ENCODE measurements around the gene ERC1.
A peak's percentile ranks its signal among the peaks of the same experiment; 100 is the strongest.
"Not testable (repeated sequence)": the region's sequence is repeated elsewhere in the genome, so short reads cannot be mapped to it uniquely, and the experiment has no call there.

The ERC1 gene

DNA sequence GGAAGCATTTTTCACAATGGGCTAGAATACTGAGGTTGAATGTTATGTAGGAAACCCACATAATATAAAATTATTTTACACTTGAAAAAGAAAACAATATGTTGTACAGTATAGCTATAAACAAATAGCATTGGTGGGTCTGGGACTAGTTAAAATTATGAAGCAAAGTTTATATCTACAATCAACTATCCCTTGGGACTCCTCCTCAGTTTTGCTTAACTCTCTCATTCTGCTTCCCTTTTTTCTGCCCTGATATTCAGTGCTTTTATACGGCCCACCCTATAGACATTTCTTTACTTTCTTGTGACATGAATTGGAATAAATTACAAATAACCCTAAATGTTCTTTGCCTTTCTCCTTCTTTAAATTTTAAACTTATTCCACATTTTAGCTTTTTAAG lies 302.9 kb downstream of the ERC1 start:
- no peak for DNase-seq

DNA sequence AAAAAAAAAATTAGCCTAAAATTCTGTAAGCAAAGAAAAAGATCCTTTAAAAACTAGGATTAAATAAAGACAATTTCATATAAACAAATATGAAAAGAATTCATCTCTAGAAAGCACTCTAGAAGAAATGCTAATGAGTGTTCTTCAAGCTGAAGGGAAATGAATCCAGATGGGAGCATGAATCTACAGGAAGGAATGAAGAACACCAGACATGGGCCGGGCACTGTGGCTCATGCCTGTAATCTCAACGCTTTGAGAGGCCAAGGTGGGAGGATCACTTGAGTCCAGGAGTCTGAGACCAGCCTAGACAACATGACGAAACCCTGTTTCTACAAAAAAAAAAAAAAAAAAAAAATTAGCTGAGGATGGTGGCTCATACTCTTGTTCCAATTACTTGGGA lies 306.2 kb downstream of the ERC1 start:
- no peak for DNase-seq

DNA sequence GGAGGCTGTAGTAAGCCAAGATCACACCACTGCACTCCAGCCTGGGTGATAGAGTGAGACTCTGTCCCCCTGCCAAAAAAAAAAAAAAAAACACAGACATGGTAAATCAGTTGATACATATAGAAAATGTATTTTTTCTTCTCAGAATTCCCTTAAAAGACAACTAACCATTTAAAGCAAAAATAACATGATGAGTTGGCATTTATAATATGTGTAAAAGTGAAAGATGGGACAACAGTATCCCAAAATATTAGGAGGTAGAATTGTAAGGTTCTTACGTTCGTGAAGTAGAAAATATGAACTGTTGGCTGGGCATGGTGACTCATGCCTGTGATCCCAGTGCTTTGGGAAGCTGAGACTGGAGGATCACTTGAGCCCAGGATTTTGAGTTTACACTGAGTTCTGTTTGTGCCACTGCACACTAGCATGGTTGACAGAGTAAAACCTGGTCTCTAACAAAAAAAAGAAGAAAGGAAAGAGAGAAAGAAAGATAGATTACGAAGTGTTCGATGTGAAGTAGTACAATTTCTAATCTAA lies 306.7 kb downstream of the ERC1 start:
- DNase-seq, result no peak

DNA sequence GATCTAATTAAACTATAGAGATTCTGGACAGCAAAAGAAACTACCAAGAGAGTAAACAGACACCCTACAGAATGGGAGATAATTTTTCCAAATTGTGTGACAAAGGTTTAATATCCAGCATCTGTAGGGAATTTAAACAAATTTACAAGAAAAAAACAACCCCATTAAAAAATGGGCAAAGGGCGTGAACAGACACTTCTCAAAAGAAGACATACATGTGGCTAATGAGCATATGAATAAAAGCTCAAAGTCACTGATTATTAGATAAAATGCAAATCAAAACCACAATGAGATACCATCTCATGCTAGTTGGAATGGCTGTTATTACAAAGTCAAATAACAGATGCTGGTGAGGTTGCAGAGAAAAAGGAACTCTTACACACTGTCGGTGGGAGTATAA lies 309.4 kb downstream of the ERC1 start:
- no peak for DNase-seq

DNA sequence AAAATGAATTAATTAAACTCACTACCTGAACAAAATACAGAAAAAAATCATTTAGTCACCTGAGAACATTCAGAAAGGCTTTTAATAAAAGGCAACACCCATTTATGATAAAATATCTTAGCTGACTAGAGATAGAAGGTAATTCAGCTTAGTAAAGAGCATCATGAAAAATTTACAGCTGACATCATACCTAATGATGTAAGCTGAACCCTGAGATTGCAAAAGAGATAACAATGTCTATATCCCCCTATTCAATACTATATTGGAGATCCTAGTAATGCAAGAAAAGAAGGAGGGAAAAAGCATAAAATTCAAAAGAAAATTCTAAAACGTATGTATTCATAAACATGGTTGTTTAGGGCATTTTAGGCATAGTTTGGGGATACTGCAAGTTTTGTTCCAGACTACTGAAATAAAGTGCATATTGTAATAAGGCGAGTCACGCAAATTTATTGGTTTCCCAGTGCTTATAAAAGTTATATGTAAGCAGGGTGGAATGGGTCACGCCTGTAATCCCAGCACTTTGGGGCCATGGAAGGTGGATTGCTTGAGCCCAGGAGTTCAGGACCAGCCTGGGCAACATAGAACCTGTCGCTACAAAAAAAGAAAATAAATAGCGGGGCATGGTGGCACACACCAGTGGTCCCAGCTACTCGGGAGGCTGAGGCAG lies 311.3 kb downstream of the ERC1 start:
- DNase-seq, result no peak

DNA sequence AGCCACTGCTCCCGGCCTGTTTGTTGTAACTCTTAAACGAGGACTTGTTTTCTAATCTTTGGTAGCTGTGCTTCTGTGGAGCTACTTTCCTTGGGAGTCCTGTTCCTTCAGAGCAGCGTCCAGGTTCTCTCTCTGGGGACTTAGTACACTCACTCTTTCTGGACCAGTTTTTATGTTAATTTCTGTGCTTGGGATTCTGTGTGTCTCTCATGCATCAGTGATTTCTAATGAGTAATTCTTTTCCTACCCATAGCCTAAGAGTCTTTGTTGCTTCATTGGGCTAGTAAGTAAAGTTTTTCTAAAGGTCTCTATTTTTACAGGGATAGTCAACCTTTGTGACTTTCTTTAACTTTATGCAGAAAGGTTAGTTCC lies 314.0 kb downstream of the ERC1 start:
- no peak for DNase-seq

DNA sequence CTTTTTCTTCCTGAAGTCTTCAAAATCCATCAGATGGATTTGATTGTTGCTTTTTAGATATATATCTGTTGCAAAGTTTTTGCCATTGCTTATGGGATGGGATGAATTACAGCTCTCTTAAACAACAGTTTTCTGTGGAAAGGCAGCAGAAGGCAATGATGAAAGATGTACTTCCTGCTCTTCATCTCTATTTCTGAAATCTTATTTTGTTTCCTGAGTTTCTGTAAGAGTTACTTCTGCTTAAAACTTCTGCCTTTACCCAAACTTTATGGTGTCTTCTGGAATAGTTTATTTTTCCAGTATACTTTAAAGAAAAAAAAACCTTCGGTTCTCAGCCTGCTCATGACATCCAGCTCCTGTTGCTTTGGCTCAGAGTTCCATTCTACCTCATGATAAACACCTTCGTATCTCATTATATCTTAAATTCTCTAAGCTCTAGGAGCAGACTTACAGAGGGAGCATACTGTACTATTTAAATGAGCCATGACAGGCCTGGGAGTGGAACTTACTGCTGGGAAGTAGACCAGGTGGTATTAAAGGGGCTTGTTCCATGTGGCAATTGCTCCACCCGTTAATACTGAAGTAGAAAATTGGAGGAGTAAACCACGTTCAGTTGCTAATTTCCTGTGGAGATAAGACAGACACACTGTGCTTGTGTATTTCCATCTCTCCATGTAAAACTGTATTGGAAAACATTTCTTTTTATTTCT lies 314.9 kb downstream of the ERC1 start:
- no peak for DNase-seq

DNA sequence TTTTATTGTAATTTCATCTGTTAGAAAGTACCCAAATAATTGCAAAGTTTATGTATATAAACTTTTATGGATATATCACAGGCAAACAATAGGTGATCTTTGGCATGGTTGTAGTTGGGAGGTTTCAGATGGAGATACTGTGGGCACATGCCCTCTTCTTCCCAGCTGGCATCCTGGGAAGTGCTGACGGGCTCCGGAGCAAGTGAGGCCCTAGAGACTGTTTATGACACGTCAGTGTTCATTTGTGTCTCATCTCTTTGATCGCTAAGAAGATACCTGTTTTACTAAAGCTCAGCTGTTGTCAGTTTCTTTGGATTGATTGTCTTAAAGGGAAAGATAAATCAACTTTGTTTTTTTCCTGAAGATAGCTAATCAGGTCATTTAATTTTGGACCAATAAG lies 315.8 kb downstream of the ERC1 start:
- no peak for DNase-seq

DNA sequence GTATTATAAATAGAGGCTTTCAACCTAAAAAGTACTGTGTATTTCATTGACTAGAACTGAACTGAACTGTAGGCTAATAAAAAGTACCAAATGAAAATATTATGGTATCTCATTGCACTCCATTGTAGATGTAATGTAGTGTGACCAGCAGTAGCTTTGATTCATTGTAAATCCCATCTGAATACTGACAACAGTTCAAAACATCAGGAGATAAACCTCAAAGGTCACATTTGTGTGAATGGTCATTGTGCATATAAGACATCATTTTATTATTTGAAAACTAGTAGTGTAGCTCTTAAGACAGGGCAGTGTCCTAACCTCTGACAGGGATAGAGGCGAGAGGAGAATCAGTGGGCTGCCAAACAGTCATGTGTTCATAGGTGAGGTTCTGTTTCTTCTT lies 316.8 kb downstream of the ERC1 start:
- no peak for DNase-seq

DNA sequence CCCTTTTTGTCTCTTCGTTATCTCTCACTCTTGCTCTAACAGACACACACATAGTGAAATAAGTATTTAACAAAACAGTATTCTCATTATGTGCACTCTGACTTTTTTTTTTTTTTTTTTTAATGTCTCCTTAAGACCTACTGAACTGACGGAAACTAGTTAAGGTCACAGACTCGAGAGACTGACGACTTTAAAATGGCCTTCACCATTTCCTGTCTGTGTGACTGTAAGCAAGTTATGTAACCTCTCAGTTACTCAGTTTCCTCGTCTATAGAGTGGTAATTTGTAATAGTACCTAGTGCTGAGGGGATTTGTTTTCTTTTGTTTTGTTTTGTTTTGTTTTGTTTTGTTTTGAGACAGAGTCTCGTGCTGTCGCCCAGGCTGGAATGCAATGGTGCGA lies 318.6 kb downstream of the ERC1 start:
- no peak for DNase-seq

DNA sequence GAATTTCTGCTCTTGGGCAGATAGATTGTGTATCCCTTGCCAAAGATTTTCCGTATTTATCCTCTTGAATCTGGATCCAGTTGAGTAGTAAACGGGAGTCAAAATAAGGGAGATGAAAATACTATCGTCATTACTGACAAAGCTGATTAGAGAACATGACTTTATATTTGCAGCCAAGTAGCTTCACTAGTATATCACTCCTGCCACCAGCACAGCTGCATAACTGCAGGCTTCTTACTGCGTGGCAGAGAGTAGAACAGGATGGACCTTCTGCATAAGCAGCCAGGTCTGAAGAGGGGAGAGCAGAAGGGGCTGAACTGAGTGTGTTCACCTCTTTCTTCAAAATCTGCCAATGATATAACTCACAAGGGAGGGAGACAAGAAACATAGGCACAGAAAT lies 319.6 kb downstream of the ERC1 start:
- no peak for DNase-seq

DNA sequence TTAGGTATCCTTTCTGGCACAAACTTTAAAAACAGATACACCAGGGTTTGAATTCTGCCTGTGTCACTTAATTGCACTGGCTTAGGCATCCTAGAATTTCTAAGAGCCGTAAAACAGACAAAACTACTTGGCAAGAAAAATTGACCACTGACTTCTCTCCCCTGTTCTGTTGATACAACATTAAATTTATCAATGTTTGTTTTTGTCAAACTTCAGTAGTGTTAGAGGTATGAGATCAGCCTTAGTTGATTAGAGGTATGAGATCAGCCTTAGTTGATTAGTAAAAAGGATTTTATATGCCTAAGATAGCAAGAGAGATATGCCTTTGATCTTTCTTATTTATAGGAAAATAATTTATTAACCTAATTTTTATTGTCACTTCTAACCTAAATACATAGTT lies 320.1 kb downstream of the ERC1 start:
- DNase-seq, result no peak

DNA sequence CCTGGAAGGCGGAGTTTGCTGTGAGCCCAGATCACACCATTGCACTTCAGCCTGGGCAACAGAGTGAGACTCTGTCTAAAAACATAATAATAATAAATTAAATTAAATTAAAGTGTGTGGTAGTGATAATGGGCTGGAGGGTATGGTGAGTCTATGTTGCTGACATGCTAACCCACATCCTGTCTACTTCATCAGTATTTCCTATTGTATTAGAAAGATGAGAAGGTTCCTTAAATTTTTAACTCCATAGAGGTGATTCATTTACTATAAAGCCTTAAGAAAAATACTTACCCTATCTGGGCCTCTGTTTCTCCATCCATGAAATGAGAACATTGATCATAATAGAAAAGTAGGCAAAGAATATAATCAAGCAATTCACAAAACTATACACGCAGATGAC lies 322.9 kb downstream of the ERC1 start:
- no peak for DNase-seq

DNA sequence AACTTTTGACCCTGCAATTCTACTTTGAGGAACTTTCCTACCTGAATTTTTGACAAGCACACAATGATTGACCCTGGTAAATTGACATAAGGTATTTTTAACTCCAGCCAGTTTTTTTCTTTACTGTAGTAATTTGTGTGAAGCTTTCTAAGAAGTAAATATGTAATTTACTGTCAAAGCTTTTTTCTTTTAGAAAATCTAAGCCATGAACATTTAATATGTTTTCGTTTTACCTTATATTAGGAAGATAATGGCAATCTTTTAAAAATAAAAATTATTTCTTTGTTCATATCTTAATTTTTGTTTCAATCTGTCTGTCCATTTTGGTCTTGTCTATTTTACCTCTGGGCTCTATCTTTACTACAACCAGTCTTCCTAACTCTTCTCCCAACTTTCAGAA lies 323.5 kb downstream of the ERC1 start:
- DNase-seq, result no peak

DNA sequence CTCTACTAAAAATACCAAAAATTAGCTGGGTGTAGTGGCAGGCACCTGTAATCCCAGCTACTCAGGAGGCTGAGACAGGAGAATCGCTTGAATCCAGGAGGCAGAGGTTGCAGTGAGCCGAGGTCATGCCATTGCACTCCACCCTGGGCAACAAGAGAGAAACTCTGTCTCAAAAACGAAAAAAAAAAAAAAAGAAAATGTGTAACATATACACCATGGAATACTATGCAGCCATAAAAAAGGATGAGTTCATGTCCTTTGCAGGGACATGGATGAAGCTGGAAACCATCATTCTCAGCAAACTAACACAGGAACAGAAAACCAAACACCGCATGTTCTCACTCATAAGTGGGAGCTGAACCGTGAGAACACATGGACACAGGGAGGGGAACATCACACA lies 326.0 kb downstream of the ERC1 start:
- not testable (repeated sequence) for DNase-seq

DNA sequence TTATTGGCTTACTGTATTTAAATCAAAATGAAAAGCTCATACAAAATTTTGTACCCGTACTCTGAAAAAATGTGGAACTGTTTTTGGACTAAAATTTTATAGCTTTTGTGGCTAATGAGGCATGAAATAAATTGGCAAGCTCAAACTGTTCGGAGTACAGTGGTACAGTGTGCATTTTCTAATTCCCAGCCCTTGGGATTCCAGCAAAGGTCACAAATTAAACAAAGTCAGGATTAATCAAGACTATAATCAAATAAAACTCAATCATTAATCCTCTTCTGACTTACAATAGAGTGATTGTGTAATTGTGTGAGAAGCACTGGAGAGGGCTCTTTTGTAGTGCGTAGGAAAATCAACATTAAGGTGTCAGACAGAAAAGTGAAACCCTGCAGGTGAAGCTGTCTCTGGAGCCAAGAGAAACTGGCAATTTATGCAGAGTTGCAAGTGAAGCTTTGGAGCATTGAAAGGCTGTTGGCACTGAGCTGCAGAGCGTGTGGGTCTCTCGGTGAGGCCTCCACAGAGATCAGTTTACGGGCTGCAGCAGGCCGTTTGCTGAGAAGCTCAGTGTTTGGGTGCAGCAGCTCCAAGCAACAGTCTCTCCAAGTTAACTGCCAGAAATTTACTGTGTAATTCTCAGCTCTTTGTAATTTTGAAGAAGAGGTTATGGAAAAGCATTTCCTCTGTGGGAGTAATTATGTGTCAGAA lies 327.5 kb downstream of the ERC1 start:
- no peak for DNase-seq

DNA sequence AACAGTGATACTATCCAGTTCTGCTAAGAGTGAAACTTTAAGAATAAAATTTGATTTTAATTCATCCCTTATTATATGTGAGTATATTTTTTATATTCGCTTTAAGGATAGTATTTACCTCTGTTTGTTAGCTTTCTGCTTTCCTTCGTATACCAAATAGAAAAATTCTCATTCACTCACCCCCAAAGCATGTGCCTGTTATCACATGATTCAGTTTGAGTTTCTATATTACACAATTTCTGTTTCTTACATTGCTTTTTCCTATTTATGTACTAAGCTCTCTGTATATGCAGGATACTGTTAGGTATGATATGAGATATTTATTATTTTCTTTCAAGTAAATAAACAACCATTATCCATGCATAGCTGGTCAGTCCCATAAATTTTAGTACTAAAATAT lies 328.2 kb downstream of the ERC1 start:
- no peak for DNase-seq

DNA sequence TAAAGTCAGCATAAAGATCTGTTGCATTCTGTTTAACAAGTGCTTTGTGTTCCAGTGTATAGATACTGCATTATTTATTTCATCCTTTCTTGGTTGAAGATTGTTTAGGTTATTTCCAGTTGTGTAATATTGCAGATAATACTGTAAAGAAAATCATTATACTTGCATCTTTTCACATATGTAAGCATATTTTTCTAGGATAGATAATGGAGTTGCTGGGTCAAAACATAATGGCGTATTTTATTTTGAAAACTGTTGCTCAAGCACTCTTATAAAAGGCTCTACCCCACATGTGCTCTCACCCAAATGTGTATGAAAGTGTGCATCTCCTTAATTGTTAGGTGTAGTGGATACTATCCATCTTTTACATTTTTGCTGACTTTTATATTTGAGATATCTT lies 329.0 kb downstream of the ERC1 start:
- DNase-seq, result no peak

DNA sequence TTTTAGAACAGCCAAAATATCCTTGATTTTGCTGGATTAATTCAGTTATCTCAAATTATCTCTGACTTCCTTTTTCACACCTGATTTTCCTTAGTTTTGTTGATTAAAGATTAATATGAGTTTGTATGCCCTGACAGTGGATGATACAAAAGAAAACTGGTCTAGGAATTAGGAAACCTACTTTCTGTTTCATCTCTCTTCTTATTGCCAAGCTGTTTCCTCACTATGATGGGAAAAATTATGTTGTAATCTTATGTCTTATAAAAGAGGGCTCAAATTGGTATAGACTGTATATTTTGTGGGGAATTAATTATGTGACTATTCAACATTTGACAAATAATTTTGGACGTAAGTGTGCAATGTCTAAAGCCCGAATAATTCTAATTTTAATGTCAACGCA lies 331.8 kb downstream of the ERC1 start:
- DNase-seq, result no peak

DNA sequence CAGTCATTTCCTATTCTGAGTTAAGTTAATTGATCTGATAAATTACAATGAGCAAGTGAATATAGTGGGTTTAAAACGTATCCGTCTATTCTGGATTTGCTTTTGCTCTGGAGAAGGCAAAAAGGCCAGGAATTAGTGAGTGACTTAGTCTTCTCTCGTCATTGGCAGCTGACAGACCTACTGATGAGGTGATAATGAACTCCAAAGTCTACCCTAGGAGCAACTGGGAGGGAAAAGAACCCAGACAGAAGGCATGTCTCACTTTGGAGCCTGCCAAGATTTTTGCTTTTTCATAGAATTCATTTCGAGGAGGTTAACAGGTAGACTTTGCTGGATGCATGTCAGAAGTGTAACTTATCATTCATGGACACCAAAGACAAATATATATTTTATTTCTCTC lies 333.1 kb downstream of the ERC1 start:
- DNase-seq, result no peak

DNA sequence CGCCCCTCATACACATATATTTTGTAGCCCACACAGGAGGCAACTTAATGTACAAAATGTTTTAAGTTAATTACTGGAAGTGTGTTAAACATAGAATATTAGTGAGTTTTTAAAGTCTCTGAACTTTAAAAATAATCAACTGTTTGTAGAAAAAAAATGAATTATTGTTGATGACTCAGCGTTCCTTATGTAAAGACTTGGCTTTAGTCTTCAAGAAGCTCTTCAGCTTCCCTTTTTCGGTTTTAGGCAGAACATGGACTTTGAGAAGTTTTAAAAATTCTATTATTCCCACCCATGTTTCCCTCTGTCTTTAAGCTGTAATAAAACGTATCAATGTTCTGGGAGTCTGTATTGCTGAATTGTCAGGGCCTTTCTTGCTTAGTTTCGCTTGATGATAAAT lies 333.9 kb downstream of the ERC1 start:
- no peak for DNase-seq

DNA sequence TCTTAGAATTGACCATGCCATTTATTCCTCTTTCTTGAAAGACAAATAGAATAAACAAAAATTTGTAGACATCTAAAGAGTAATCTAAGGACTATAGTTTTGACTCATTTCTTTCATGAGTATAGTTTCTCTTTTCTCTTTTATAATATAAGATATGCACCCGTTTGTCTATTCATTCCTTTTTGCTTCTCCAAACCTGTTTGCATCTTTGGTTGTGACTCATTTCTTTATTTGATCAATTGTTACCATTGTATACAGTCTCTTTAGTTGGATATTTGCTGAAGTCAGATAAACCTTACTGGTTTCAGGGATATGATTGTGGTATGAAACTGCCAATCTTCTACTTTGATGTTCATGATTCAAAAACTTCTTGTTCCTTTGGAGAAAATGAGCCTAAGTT lies 334.6 kb downstream of the ERC1 start:
- DNase-seq, result peak; percentile 65

DNA sequence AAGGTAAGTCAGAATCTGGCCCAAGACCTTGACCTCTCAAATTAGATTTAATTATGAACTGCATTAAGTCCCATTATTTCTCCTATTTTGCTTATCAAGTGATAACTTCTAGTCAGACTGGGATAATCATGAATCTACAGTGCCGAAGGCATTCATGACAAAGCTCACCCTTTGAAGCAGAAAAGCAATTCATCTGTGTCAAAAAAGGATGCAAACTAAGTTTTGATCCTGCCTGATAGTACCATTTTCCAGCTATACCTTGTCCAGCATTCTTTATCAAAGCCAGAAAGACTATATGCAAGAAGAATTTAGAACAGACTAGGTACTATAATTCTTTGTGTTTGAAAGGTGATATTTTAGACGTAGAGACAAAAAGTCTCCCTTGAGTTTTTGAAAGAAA lies 335.2 kb downstream of the ERC1 start:
- DNase-seq, result no peak

DNA sequence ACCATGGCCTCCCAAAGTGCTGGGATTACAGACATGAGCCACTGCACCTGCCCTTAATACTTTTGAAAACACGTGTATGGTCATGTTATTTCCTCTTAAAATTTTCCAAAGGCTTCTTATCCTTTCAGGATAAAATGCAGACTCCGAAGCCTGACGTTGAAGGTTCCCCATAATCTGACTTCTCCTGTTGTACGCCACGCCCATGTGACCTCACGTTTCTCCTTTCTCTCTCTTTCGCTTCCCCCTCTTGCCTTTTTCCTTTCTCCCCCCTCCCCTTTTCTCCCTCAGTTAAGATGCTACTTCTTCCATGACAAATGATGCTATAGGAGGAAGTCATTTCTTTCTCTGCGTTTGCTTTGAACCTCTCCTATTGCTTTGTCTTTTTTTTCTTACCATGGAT lies 337.4 kb downstream of the ERC1 start:
- no peak for DNase-seq

Measured in activated CD4-positive, alpha-beta T cell treated with anti-CD3 and anti-CD28 coated beads, Interleukin-2, Interleukin-6, amounts not matched to agents 100 ng/mL and 50 ng/mL, durations not matched to agents 16 hours and 8 hours (primary cell).